Measurements from ENCODE around the gene PRAF2. TPM values are rescaled to one million over a fixed set of nuclear protein-coding genes. Genes with fewer than 3 reads are reported as not detected.

Gene PRAF2
- polyA plus RNA-seq, 3 donors: 32.2 to 35.3 (median 32.3) TPM

DNA sequence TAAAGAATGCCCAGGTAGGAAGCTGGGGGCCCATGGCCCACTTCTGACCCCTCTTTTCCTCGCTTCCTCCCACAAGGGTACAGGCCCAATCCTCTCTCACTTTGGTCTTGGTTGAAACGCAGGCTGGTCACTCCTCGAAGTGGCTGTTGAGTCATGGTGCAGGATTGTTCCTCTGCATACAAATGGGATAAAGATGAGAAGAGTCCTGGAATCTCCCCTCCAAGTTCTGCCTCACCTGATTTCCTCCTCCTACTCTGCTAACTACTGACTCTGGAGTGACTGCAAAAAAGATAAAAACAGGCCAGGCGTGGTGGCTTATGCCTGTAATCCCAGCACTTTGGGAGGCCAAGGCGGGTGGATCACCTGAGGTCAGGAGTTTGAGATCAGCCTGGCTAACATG, 4.1 kb upstream of the PRAF2 start:
- DNase-seq (ENCODE audit: low read depth in 3 of 3, low spot score in 2 of 3): no peak

DNA sequence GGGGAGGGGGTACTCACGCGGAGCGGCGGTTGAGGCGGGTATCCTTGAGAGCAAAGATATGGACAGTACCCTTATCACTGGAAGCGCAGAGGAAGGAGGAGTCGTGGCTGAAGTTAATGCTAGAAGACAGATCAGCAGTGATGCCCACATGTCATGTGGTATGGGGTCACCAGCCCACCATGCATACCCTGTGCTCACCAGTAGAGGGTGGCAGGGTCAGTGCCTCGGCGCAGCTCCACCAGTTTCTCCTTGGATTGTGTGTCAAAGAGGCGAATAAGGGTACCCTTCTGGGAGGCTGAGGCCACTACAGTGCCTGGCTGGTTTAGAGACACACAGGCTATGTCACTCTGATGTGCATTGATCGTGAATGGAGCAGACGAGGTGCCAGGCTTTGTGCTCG, 1.5 kb upstream of the PRAF2 start:
- DNase-seq (ENCODE audit: low read depth in 3 of 3, low spot score in 2 of 3): no peak

DNA sequence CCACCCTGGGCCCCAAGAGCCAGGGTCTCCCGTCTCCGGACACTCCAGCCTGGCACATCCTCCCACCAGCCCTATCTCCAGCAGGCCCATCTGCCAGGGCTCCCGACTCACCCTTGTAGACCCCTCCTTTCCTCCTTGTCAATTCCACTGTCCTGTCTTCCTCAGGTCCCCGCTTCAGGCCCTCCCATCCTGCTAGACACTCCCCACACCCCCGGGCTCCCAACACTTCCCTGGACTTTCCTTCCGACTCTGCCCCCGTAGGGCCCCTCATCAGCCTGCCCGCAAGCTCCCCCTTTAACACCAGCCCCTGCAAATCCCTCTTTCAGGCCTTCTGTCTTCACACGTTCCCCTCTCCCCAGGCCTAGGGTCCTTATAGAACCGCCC, 1.1 kb downstream of the PRAF2 start:
- no peak for DNase-seq (ENCODE audit: low read depth in 3 of 3, low spot score in 2 of 3)

DNA sequence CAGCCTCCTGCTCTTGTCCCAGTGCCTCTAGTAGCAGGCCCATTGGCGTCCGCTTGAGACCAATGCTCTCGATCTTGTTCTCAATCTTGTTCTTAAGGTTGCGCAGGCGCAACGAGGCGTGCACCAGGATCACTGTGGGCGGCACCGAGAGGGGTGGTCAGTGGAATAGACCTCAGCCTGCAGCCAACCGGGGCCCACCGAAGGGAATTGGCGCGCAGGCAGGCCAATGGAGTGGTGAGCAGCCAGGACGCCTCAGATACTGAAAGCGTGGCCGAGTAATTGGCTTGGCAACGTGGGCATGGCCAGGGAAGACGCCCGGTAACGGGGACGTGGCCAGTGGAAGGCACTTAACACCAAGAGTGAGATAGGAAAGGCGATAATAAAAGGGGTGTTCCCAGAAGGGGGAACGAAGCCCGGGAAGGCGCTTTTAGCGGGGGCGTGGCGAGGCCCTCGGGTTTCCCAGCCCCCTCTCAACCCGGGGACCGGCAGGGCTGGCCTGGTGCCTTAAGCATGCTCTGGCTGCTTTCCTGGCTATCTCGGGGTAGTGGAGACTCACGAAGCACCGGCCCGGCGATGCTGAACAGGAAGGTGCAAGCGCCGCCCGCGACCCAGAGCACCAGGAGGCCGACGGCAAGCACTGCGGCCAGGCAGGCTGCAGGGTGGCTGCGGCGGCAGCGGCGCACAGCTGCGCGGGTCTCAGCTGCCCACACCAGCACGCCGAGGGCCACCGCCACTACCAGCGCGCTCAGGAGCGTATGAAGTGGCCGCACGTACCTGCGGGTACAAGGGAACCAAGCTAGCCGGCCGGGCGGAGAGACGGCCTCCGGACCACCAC, 1.7 kb downstream of the PRAF2 start:
- peak in 2 of 3 donors; percentile 45 to 65 for DNase-seq (ENCODE audit: low read depth in 3 of 3, low spot score in 2 of 3)

DNA sequence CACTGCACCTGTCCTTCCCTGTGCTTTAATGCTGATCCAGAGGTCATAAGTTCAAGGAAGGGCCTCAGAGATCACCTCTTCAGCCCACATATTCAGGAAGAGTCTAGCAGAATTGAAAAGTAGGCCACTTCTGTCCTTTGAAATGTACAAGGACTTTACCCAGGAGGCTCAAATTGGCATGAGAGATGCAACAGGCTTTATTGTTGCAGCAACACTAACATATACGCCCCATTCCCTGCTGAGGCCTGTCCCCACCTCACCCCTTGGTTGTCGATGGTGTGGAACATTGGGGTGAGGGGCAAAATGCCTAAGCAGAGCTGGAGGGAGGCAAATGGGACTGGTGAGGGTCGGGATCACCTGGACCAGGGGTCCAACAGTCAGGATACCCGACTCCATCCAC, 2.8 kb downstream of the PRAF2 start:
- DNase-seq (ENCODE audit: low read depth in 3 of 3, low spot score in 2 of 3): no peak

DNA sequence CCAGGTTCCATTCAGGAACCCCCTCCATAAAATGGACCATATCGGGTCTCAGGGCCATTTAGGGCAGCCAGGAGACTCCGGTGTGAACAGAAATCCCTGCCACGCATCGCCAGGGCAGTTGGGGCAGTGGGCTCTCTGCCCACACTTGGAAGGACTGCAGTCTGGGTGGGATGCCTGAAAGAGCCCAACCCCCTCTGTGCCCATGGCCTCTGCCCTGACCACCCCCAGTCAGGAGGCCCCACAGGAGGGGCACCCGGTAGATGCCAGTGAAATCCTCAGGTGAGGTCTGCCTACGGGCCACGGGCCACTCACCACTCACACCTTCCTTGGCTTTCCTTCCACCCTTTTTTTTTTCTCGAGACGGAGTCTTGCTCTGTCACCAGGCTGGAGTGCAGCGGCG, 4.8 kb downstream of the PRAF2 start:
- no peak for DNase-seq (ENCODE audit: low read depth in 3 of 3, low spot score in 2 of 3)

DNA sequence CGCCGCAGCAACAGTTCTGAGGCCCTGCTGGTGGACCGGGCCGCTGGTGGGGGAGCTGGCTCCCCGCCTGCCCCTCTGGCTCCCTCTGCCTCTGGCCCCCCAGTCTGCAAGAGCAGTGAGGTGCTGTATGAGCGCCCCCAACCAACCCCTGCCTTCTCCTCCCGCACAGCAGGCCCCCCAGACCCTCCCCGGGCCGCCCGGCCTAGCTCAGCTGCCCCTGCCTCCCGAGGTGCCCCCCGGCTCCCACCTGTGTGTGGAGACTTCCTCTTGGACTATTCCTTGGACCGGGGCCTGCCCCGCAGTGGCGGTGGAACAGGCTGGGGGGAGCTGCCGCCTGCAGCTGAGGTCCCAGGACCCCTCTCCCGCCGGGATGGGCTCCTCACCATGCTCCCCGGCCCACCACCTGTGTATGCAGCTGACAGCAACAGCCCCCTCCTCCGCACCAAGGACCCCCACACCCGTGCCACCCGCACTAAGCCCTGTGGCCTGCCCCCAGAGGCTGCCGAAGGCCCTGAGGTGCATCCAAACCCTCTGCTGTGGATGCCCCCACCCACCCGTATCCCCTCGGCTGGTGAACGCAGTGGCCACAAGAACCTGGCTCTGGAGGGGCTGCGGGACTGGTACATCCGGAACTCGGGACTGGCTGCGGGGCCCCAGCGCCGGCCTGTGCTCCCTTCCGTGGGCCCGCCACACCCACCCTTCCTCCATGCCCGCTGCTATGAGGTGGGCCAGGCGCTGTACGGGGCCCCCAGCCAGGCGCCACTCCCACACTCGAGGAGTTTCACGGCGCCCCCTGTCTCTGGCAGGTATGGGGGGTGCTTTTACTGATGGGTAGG, 6.3 kb downstream of the PRAF2 start:
- DNase-seq (ENCODE audit: low read depth in 3 of 3, low spot score in 2 of 3): no peak

DNA sequence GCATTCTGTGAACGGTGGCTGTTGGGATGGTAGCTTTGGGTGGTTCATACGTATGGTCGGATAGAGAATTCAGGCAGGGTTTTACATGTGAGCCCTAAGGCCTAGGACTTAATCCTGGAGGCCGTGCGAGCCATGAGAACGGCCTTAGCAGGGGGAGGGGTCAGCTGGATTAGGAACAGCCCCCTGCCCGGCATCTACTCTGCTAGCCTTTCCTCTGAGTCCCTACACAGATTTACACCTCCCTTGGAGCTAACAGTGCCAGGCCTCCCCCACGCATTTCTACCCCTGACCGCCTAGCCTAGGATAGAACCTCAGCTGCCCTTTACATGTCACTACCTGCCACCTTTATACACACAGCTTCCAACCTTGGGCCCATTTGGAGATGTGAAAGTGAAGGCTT, 7.1 kb downstream of the PRAF2 start:
- no peak for DNase-seq (ENCODE audit: low read depth in 3 of 3, low spot score in 2 of 3)

DNA sequence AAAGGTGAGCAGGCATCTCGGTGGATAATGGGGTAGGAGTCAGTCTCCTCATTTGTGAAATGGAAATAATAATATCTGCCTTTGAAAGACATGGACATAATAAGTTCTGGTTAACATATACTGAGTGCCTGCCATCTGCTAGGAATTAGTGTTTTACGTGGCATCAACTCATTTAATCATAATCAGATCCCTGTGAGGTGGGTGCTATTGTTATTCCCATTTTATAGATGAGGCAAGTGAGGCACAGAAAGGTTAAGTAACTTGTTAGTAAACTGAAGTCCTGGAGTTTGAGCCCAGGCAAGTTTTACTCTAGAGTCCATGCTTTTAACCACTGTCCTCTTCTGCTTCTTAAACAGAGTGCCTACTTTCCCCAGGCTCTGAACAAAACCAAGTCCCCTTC, 7.5 kb downstream of the PRAF2 start:
- no peak for DNase-seq (ENCODE audit: low read depth in 3 of 3, low spot score in 2 of 3)

DNA sequence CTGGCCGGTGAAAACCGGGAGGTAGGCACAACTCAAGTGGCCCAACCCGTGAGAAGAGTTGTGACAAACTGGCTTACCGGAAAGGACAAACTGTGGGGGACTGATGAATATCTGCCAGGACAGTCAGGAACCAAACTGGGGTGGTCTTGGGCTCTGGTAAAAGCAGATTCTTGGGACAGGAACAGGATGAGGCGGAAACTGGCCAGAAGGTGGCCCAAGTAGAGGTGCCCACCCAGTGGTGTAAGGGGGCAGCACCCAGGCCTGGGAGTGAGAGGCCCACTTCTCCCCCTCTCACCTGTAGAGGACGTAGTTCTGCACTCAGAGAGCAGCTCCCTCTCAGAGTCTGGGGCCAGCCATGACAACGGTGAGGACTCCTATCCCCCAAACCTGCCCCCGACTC, 9.1 kb downstream of the PRAF2 start:
- DNase-seq (ENCODE audit: low read depth in 3 of 3, low spot score in 2 of 3): no peak

DNA sequence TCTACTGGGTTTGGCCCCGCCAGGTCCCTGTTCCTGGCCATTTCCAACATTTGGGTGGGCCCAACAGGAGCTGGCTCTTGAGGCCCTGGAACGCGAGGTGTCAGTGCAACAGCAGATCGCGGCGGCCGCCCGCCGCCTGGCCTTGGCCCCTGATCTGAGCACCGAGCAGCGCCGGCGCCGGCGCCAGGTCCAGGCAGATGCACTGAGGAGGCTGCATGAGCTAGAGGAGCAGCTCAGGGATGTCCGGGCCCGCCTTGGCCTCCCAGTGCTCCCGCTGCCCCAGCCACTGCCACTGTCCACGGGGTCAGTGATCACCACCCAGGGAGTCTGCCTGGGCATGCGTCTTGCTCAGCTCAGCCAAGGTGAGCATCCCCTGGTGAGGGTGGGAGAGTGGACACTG, 9.5 kb downstream of the PRAF2 start:
- DNase-seq (ENCODE audit: low read depth in 3 of 3, low spot score in 2 of 3): no peak

DNA sequence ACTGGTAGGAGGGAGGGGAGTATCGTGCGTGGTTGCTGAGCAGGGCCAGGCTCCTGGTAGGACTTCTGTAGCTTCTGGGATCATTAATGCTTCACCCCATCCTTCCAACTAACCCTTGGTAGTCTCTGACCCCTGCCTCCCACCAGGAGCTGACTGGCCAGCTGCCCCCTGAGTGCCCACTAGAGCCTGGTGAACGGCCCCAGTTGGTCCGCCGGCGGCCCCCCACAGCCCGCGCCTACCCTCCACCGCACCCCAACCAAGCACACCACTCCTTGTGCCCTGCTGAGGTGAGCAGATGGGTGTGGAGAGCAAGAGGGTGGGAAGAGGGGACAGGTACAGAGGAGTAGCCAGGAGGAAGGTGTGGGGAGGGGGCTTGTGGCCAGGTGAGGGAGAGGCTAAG, 10.1 kb downstream of the PRAF2 start:
- DNase-seq (ENCODE audit: low read depth in 3 of 3, low spot score in 2 of 3): no peak

DNA sequence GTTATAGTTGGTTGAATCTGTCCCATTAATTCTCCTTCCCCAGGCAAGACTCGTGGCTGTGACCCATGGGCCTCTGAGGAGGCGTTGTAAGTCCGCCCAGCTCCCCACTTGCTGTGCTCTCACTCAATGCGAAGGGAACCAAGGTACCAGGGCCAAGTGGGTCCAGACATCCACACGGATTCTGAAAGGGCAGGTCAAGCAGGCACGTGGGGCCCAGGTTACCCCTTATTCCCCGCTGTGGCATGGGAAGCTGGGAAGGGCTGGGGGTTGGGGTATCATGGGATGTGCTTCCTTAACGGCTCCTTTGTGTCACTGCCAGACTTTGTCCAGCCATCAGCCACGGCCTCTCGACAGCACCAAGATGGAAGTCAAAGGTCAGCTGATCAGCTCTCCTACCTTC, 11.9 kb downstream of the PRAF2 start:
- no peak for DNase-seq (ENCODE audit: low read depth in 3 of 3, low spot score in 2 of 3)

DNA sequence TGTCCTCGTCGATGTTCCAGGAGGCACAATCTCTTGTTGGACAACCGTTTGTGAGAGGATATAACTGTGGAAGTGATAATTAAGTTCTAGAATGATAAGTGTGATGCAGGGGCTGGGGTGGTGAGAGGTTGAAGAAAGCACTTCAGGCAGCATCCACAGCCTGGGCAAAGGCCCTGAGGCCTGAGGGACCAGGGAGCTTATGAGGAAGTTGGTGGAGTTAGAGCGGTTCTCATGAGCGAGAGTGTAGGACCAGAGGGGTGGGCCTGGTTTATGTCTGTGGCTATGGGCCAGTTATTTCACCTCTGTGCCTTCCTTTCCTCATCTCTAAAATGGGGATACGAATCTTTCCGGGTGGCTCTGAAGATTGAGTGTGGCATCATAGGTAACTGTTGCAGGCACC, 12.3 kb downstream of the PRAF2 start:
- no peak for DNase-seq (ENCODE audit: low read depth in 3 of 3, low spot score in 2 of 3)

DNA sequence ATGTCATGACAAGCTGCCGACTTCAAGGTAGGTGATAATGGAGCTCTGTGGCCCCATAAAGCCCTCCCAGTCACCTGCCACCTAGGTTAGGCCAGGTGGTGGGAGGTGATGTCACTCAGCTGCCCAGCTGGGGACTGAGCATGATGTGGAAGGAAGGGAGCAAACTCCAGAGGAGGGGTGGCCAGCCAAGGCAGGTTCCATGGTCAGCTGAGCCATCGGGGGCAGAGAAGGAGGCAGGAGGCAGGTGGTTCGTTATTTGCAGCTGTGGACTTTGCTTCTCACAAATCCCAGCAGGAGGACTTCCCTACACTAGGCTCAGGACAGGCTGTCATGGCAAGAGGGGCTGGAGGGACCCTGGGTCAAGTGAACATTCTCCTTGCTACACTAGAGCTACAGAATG, 12.9 kb downstream of the PRAF2 start:
- no peak for DNase-seq (ENCODE audit: low read depth in 3 of 3, low spot score in 2 of 3)

DNA sequence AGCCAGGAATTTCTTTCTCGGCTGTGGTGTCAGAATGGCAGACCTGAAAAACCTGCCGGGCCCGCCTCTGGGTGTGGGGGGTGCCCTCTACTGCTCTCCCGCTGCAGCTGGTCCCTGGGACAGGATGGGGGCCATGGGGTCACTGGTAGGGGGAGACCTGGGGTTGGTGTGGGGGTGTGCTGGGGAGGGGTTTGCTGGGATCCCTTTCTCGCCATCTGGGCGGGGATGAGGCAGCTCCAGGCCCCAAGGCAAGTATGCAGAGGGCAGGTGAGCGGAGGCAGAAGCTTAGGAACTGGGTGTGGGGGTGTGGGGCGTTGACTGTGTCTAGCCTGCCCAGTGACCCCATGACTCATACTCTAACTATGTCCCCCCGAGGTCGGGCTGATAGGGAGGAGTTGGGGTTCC, 14.1 kb downstream of the PRAF2 start:
- DNase-seq (ENCODE audit: low read depth in 3 of 3, low spot score in 2 of 3): no peak

DNA sequence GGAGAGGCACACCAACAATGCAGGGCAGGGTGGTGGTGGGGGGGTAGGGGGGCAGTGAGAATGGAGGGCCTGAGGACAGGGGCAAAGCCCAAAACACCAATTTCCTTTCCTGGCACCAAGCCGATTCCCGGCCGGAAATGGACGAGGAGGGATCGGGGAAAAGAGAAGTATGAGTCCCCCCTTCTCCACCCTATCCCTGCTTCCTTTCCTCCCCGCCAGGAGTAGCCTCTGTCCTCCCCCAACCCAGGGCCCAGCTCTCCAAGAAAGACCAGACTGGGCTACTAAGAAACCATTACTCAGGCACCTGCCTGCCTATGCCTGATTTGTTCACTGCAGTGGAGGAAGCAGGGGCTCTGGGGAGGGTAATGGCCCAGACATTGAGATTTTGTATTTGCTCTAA, 14.6 kb downstream of the PRAF2 start:
- DNase-seq (ENCODE audit: low read depth in 3 of 3, low spot score in 2 of 3): no peak

DNA sequence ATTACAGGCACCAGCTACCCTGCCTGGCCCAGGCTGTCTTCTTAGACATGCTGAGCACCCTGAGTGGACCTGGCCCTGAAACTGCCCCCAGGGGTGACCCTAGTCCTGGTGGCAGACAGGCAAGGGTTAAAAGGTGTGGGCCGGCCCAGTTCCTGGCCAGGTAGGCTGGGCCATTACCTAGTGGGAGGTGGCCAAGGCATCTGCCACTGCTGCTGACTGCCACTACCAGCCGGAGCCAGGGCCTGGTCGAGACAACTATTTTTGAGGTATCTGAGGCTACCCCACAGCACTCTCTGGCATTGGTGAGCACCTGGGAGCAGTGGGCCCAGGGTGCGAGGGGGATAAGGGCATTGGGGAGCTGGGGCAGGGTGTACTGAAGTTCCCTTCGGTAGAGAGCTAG, 15.0 kb downstream of the PRAF2 start, which contains the start of gene CCDC120:
CCDC120 (plus strand) TSS at position 206 of the 400 bp plus-strand sequence. CDS start 3,043 bp downstream, outside the sequence.
- DNase-seq (ENCODE audit: low read depth in 3 of 3, low spot score in 2 of 3): no peak

DNA sequence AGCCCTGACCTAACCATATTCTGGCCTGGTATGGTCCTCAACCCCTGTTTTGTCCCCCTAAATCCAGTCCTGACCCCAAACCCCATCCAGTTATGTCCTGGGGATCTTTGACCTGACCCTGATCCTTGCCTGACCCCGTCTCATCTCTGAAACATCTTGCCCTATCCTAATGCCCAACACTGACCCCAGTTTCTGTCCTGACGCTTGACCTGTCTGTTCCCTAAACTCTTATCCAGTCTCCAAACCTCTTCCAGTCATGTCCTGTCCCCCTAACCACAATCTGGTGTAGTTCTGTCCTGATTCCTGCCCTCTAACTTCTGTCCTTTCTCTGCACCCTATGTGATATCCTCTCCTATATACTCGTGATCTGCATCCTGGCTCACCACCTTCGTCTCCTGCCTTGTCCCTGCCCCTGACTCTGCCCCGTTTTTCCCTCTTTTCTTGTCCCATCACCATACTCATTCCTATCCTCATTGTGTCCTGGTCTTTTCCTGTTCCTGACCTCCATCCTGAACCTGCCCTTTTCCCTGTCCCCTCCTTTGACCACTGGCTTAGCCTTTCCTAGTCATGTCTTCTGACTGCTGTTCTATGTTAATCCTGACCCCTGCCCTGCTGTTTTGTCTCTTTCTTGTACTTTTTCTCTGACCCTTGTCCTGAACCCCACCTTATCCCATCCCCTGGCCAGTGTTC, 19.6 kb downstream of the PRAF2 start:
- no peak for DNase-seq (ENCODE audit: low read depth in 3 of 3, low spot score in 2 of 3)

DNA sequence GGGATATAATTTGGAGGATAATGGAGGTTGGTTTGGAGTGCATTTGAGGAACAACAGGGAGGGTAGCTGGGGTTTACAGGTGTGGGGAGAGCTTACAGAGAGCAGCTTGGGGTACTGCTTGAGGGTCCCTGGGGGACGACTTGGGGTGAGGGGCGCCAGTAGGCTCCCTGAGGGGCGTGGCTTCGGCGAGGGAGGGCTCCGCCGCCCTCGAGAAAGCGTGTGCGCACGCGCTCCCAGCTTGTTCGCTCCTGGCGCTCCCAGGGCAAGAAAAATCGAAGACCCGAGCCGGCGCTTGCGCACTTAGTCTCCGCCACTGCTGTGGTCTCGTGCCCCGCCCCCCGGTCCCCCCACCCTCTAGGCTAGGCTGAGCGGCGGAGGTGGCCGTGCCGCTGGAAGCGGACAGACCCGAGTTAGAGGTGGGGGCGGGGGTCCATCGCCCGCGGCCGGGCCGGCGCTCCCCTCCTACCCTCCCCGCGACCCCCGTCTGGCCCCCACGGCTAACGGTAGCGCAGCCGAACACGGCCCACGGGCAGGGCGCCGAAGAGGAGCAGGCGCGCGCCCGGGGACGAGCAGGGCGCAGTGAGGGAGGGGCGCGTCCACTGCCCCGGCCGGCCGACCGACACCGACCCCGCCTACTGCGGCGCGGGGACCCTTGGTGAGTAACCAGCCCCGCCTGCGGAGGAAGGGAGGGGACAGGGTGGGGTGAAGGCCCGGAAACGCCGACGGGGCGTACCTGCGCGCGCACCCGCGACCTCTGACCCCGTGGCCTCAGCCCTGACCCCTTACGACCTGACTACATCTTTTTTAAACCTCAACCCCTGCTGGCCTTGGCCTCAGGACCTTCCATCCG, 20.4 kb downstream of the PRAF2 start:
- DNase-seq (ENCODE audit: low read depth in 3 of 3, low spot score in 2 of 3): no peak

DNA sequence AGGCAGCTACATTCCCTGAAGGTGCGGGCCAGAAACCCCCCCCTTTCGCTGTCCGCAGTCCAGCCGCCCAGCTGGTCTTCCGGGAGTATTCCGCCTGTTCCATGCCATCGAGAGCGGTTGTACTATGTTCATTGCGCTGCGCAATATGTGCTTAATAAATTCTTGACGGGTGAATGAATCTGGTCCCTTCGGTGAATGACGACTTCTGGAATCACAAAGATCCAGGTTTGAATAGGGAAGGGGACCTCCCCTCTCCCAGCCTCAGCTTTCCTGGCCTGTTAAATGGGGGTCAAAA, 29.9 kb downstream of the PRAF2 start:
- DNase-seq (ENCODE audit: low read depth in 3 of 3, low spot score in 2 of 3): no peak

Data from right renal cortex interstitium (tissue), 3 donors.